Fibroblast of lung (primary cell): ENCODE data around the gene OR10J4. TPM values are rescaled to one million over a fixed set of nuclear protein-coding genes. Genes with fewer than 3 reads are reported as not detected.

Source experiments
- DNase-seq, 2 donors: peaks; one replicate each; pipeline versions ENCODE4 v3.0.0 to v3.0.0-alpha.2; 2010; ENCODE audit warnings: low read depth in 2 of 2
- H2AFZ ChIP-seq: 2 replicates; pipeline ENCODE4 v1.5.1; 2012; ENCODE audit warnings: low read length, control low read depth, inconsistent platforms
- H3K27ac ChIP-seq: 2 replicates; pipeline ENCODE4 v1.5.1; 2011; ENCODE audit warnings: low read length, control low read depth; ENCODE audit not compliant: insufficient read depth
- H3K27me3 ChIP-seq: 2 replicates; pipeline ENCODE4 v1.5.1; 2011; ENCODE audit warnings: mild to moderate bottlenecking, low read length; ENCODE audit not compliant: control insufficient read depth, insufficient read depth
- H3K36me3 ChIP-seq: 2 replicates; pipeline ENCODE4 v1.5.1; 2011; ENCODE audit warnings: low read length; ENCODE audit not compliant: control insufficient read depth, insufficient read depth
- H3K4me1 ChIP-seq: 2 replicates; pipeline ENCODE4 v1.5.1; 2011; ENCODE audit warnings: low read length; ENCODE audit not compliant: control insufficient read depth, insufficient read depth; ENCODE audit errors: extremely low read depth
- H3K4me2 ChIP-seq: 2 replicates; pipeline ENCODE4 v1.5.1; 2011; ENCODE audit warnings: low read length, control low read depth; ENCODE audit not compliant: insufficient read depth; ENCODE audit errors: extremely low read depth
- H3K4me3 ChIP-seq, 4 experiments: fragments of 200-600 bp in 1 of 4; sonication (generic) in 1 of 4; replicated peaks in 1 of 4; 2 replicates each; pipeline ENCODE4 v1.5.1; 2011 to 2016; ENCODE audit warnings: low read length in 4 of 4, low read depth in 3 of 4, mild to moderate bottlenecking in 3 of 4, control low read depth in 2 of 4, inconsistent platforms in 1 of 4, mixed read lengths in 1 of 4; ENCODE audit not compliant: insufficient read depth in 1 of 4; ENCODE audit errors: control extremely low read depth in 1 of 4
- H3K79me2 ChIP-seq: 2 replicates; pipeline ENCODE4 v1.5.1; 2012; ENCODE audit warnings: mild to moderate bottlenecking, low read length, inconsistent platforms; ENCODE audit not compliant: control insufficient read depth, insufficient read depth
- H3K9ac ChIP-seq: 2 replicates; pipeline ENCODE4 v1.5.1; 2011; ENCODE audit warnings: mild to moderate bottlenecking, low read length, control low read depth; ENCODE audit not compliant: insufficient read depth
- H3K9me3 ChIP-seq: 2 replicates; pipeline ENCODE4 v1.5.1; 2012; ENCODE audit warnings: low read depth, low read length; ENCODE audit not compliant: control insufficient read depth, insufficient read depth
- H4K20me1 ChIP-seq: 2 replicates; pipeline ENCODE4 v1.5.1; 2011; ENCODE audit warnings: low read length; ENCODE audit not compliant: control insufficient read depth, insufficient read depth; ENCODE audit errors: extremely low read depth
- EZH2 ChIP-seq: IDR thresholded peaks from 2 replicates; pipeline ENCODE4 v1.5.1; 2012; ENCODE audit warnings: low read length, control low read depth, mild to moderate bottlenecking; ENCODE audit errors: missing control alignments
- polyA plus RNA-seq, 2 donors: library from polyadenylated mRNA; depleted of rRNA in 1 of 2; stranded (reverse) in 1 of 2; unstranded in 1 of 2; fragments of >200 nt; gene quantifications; 2 replicates each; pipeline ENCODE4 v1.2.1, GENCODE V29; 2011 to 2012; ENCODE audit warnings: missing spikeins in 1 of 2
- total RNA-seq: library from RNA; depleted of rRNA; stranded (reverse); fragments of >200 nt; gene quantifications from 2 replicates; pipeline ENCODE4 v1.2.1, GENCODE V29; 2014
- TF ChIP-seq, protein P1 (sequence below), 2 donors: IDR thresholded peaks in 1 of 2; conservative IDR thresholded peaks in 1 of 2; 1 replicate in 1 of 2; 2 replicates in 1 of 2; pipeline ENCODE4 v1.5.1; 2011 to 2012; ENCODE audit warnings: low read length in 2 of 2, control low read depth in 1 of 2, inconsistent platforms in 1 of 2, low read depth in 1 of 2, mild to moderate bottlenecking in 1 of 2

Gene OR10J4
- total and polyA plus RNA-seq, 2 donors (not counting 1 experiment from before 2014, with no cell fraction given), result not detected

DNA sequence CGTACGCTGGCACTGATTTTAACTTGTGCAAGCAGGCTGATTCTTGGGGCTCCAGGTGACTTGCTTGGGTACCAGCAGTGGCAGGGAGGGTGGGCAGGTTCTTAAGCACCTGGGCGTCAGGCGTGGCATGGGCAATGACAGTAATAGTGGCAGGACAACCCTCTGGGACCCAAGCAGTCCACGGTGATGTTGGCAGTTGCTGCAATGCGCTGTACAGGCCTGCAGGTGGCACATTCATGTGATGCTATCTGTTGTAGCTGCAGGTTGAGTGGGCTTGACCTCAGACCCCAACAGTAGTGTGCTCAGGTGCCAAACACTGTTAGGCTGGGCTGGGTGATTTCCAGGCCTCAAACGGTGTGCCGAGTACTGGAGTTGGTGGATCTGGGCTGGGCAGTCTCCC lies 10.2 kb upstream of the OR10J4 start:
- no peaks in the 10 kb centered on the region for H3K79me2 ChIP-seq
- no peak for DNase-seq
- no peak overlapping the region for H3K9ac ChIP-seq
- TF ChIP-seq, protein P1, sequence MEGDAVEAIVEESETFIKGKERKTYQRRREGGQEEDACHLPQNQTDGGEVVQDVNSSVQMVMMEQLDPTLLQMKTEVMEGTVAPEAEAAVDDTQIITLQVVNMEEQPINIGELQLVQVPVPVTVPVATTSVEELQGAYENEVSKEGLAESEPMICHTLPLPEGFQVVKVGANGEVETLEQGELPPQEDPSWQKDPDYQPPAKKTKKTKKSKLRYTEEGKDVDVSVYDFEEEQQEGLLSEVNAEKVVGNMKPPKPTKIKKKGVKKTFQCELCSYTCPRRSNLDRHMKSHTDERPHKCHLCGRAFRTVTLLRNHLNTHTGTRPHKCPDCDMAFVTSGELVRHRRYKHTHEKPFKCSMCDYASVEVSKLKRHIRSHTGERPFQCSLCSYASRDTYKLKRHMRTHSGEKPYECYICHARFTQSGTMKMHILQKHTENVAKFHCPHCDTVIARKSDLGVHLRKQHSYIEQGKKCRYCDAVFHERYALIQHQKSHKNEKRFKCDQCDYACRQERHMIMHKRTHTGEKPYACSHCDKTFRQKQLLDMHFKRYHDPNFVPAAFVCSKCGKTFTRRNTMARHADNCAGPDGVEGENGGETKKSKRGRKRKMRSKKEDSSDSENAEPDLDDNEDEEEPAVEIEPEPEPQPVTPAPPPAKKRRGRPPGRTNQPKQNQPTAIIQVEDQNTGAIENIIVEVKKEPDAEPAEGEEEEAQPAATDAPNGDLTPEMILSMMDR (conservative IDR thresholded peaks at IDR 0.05 in 1 of 2, IDR thresholded peaks at IDR 0.05 in 1 of 2; ENCODE audit: low read depth in 1 of 2, low read length in 2 of 2), result no peak
- no peak for TF ChIP-seq EZH2
- H3K27ac ChIP-seq, result no peak overlapping the region
- H3K4me1 ChIP-seq, result no peaks in the 10 kb centered on the region
- no peaks in the 10 kb centered on the region for H3K36me3 ChIP-seq
- H3K27me3 ChIP-seq, result no peaks in the 10 kb centered on the region
- no peak overlapping the region for H2AFZ ChIP-seq
- H3K4me2 ChIP-seq, result no peak overlapping the region
- no peak overlapping the region for H3K4me3 ChIP-seq
- no peaks in the 10 kb centered on the region for H3K9me3 ChIP-seq
- no peaks in the 10 kb centered on the region for H4K20me1 ChIP-seq

DNA sequence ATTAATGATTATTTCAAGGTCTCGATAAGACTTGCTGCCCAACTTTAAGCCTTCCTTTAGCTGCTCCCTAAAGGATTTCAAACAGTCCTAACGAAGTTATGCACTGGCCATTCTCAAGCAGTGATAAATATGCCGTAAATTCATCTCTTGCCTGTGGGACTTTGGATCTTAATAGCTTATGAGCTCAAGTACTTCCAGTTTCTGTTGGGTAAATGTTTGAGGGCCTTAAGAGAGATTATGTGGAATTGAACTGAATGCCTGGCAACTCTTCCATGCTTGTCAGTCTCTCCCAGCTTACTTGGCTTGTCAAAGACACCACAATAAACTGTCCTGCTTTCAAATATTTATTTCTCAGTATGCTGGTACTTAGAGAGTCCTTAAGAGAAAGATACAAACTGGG lies 3.5 kb upstream of the OR10J4 start:
- no peaks in the 10 kb centered on the region for H3K79me2 ChIP-seq
- no peak overlapping the region for H3K4me3 ChIP-seq
- no peaks in the 10 kb centered on the region for H3K4me1 ChIP-seq
- H3K9me3 ChIP-seq, result no peaks in the 10 kb centered on the region
- H4K20me1 ChIP-seq, result no peaks in the 10 kb centered on the region
- no peak overlapping the region for H2AFZ ChIP-seq
- TF ChIP-seq EZH2, result no peak
- TF ChIP-seq, protein P1 (conservative IDR thresholded peaks at IDR 0.05 in 1 of 2, IDR thresholded peaks at IDR 0.05 in 1 of 2; ENCODE audit: low read depth in 1 of 2, low read length in 2 of 2), result no peak
- H3K9ac ChIP-seq, result no peak overlapping the region
- no peak overlapping the region for H3K4me2 ChIP-seq
- DNase-seq, result peak in 1 of 2 donors; percentile 2
- no peak overlapping the region for H3K27ac ChIP-seq
- no peaks in the 10 kb centered on the region for H3K27me3 ChIP-seq
- no peaks in the 10 kb centered on the region for H3K36me3 ChIP-seq

DNA sequence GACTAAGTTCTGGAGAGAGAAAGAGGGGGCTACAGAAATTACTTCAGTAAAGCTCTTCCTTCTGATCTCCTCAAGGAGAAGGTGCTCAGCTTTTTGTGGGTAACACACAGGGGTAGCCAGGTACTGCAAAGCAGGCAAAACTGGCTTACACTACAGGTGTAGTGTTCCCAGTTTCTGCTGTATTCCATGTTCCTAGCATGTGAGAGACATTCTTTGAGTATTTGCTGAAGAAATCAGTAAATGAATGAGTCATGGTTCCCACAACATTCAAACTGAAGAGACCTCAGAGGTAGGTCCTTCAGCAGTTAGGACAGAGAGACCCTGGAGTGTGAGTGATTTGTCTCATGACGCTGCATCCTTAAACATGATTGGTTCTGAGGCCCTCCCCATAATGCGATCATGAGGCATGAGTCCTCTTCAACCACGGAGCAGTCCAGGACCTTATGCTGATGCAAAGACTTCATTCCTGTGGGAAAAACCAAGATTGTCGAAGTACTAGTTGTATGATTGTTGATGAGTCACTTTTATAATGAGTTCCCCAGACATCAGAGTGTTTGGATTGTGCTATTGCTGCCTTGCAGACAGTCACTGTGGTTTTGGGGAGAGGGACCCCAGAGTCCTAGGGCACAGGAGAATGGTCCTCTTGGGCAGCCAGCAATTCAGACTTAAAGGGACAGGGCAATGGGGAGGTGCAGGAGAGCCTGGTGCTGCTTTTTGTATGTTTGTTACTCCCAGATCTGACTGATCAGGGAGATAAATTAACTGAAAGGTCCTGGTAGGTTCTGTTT lies 2.7 kb upstream of the OR10J4 start:
- Histone ChIP-seq H4K20me1 (no peaks in the 10 kb centered on the region), H2AFZ (no peak overlapping the region), H3K79me2 (no peaks in the 10 kb centered on the region), H3K9ac (no peak overlapping the region), H3K4me1 (no peaks in the 10 kb centered on the region), H3K4me2 (no peak overlapping the region), H3K27ac (no peak overlapping the region), H3K4me3 (no peak overlapping the region), H3K9me3 (no peaks in the 10 kb centered on the region), H3K27me3 (no peaks in the 10 kb centered on the region), H3K36me3 (no peaks in the 10 kb centered on the region)
- DNase-seq, result peak; percentile 0 to 96
- TF ChIP-seq EZH2, result no peak
- TF ChIP-seq, protein P1 (conservative IDR thresholded peaks at IDR 0.05 in 1 of 2, IDR thresholded peaks at IDR 0.05 in 1 of 2; ENCODE audit: low read depth in 1 of 2, low read length in 2 of 2), result no peak
